Astrocyte of the cerebellum (primary cell): ENCODE measurements around the gene CDHR1.

Experiments
- DNase-seq: peaks from one replicate; pipeline ENCODE4 v3.0.0-alpha.2; 2011; ENCODE audit warnings: low read depth
- H3K4me3 ChIP-seq: 2 replicates; pipeline ENCODE4 v1.5.1; 2011; ENCODE audit warnings: mild to moderate bottlenecking, low read depth, low read length, moderate library complexity
- CTCF ChIP-seq: IDR thresholded peaks from 2 replicates; pipeline ENCODE4 v1.5.1; 2012; ENCODE audit warnings: low read length, low read depth, moderate library complexity, mild to moderate bottlenecking; ENCODE audit errors: missing control alignments
- in situ Hi-C: cut with HindIII; loops from 2 replicates; pipeline ENCODE4 v1.10.0; 2017; ENCODE audit warnings: low sequenced_read_pairs

Gene CDHR1

DNA sequence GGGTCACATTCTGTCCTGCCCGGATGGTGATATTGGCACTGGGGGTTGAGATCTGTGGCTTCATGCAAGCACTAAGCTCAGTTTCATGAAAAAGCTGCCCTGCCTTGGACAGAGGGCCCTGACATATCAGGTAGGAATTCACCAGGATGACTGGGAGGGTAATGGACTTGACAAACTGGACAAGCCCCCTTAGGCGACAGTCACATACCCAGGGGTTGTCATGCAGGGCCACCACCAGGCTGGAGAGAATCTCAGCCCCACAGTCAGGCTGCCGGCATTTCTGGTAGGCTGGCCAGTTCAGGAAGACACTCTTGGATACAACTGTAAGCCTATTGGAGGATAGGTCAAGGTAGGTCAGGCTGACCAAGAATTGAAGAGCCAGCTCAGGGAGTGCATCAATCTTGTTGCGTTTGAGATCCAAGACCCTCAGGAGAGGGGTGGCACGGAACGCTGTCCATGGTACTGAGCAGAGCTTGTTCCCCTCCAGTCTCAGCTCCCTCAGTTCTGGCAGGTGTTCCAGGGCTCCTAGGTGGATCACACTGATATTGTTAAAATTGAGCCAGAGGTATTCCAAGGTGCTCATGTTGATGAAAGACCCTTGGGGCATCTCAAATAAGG lies 30.2 kb downstream of the CDHR1 start:
- in situ Hi-C loops, result no loop called here
- TF ChIP-seq CTCF, result no peak
- DNase-seq, result no peak
- H3K4me3 ChIP-seq, result no peak overlapping the region

- no peak within 1 kb of the TSS for H3K4me3 ChIP-seq
- DNase-seq, result no peak
- no peak for TF ChIP-seq CTCF
- in situ Hi-C loops, result no loop called here
Measured at GRCh38 chr10:84225427-84226173, 31.3 kb downstream of the CDHR1 start, which contains the start of gene LRIT2. Gene LRIT2, minus strand, starts transcription at chr10:84225544. Its CDS starts 24 bp downstream, at chr10:84225520.

GRCh38 chr10:84226616-84227015 lies 32.3 kb downstream of the CDHR1 start:
- H3K4me3 ChIP-seq, result no peak overlapping the region
- in situ Hi-C loops, result no loop called here
- no peak for TF ChIP-seq CTCF
- DNase-seq, result no peak

- DNase-seq, result no peak
- no peak for TF ChIP-seq CTCF
- in situ Hi-C loops, result no loop called here
- no peak overlapping the region for H3K4me3 ChIP-seq
Measured at GRCh38 chr10:84227810-84228209, 33.5 kb downstream of the CDHR1 start.

- no peak for DNase-seq
- in situ Hi-C loops, result no loop called here
- no peak overlapping the region for H3K4me3 ChIP-seq
- TF ChIP-seq CTCF, result no peak
Measured at GRCh38 chr10:84230359-84230758, 36.0 kb downstream of the CDHR1 start.

DNA sequence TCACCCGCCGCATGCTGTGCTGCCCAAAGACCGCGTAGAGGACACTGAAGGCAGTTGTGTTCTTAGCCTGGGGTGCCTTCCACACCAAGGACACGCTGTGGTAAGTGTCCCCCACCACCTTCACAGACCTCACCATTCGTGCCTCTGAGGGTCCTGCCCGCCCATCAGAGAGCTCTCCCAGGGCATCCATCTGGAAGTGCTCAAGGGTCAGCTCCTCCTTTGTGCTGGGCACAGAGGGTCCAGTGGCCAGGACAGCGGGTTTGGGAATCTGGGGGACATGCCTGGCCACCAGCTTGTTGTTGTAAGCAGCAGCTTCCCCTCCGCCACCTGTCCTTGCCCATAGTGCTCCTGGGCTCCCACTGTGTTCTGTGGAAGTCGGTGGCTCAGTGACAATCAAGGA lies 38.0 kb downstream of the CDHR1 start:
- H3K4me3 ChIP-seq, result no peak overlapping the region
- in situ Hi-C loops, result no loop called here
- DNase-seq, result no peak
- no peak for TF ChIP-seq CTCF
